ENCODE results near the gene RPL29.

Gene RPL29

GRCh38 chr3:52025453-52025852 is 29.8 kb upstream of the RPL29 start:
- DNase-seq = no peak

DNA sequence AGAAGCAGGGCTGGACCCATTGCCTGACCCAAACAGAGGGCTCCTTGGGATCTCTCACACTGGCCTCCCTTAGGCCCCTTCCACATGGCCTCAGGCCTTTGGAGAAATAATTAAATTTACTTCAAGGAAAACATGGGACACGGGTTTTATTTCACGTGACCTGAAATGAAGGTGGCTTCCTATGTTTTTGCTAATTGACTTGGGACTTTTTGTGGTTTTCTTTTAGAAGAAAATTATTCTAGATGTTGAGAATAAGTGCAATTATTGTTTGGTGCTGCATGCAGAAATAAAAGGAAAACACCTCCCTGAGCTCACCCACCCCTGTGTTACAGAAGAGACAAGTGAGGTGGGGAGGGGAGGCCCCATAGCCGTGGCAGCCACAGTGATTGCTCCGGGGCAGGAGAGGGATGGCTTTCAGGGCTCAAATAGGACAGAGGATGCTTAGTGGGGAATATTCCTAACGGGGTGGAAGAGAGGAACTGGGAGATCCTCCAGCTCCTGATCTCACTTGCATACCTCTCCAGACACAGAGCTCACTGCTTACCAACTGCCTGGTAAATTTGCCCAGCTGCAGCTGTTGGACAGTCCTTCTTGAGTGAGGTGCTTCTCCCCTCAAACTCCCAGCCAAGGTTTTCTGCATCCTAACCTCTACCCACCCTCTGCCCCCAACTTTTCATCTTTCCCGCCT is 29.2 kb upstream of the RPL29 start:
- DNase-seq = no peak

GRCh38 chr3:52023860-52024764 is 28.4 kb upstream of the RPL29 start:
- DNase-seq = no peak

- DNase-seq = no peak
Measured at GRCh38 chr3:52023101-52023770, 27.5 kb upstream of the RPL29 start.

DNA sequence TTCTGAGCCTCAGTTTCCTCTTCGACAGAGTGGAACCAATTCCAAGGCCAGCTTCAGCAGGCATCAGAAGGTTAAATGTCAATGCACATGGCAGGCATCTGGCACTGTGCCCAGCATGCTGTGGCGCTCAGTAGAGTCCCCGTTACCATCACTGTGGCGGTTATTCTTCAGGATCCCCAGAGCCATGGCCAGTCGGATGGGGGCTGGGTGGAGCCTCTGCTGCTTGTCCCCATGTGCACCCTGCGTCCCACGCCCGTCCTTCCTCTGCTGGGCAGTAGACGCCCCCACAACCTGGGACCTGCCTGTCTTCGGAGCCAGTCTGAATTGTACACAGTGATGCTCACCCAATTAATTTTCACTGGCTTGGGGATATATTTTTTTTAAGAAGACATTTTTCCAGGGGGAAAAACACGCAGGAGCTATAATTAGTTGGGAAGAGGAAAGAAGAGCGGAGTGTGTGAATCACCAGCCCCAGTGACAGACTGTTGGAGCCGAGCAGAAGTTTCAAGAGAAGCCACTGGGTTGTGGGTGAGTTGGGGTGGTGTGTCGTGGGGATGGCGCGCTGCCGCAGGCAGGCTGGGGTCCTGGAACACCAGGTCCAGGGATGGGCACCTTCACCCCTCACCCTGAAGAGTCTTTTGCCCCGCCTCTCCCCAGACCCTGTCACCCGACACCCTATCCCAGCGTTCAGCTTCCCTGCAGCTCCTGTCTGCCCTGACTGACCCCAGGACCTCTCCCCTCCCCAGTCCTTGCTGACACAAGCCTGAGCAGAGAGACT is 26.8 kb upstream of the RPL29 start:
- no peak for DNase-seq

GRCh38 chr3:52021489-52022268 is 26.0 kb upstream of the RPL29 start:
- no peak for DNase-seq

DNA sequence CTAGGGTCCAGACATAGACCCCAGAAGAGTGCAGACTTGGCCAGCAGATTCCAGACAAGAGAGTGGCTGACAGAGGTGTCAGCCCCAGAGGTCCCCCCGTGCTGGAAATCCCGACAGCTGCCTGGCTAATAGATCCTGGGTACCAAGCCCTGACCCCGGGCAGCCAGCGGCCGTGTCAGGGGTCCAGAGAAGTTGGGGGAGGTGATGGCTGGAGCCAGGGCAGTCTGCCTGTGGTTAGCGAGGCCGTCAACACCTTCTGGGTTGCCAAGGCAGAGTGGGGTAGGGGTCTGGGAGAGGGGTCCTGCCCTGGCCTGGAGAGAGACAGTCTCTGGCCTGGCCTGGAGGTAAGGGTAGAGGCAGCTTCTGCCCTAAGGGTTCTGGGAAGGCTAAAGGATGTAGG is 25.1 kb upstream of the RPL29 start:
- DNase-seq = no peak

DNA sequence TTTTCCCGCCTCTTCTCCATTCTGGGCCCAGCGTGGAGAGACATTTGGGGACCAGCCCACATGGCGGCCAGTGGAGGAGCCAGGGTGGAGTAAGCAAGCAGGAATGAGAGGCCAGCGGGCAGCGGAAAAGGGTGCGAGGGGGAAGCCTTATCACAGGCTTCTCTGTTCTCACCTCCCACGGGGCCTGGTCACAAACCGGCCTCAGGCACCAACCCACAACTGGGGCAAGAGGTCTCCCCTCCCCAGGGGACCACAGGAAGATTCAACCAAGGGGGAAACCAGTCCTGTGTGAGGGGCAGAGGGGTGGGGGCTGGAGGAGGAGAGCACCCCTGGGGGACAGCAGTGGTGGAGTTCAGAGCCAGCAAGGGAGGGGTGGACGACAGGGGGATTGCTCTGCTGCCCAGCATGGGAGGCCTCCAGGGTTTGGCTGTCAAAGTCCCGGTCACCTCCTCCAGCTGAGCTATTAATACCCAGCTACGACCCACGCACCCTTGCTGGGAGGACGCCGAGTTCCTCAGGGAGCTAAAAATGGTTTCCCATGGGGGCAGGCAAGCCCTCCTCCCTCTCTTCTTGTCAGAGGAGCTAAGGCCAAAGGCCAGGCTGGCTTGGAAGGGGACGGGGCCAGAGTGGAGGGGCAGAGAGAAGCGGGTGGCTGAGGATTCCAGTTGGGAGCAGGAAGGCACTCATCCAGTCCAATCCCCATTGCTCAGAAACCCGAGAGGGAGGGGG is 23.8 kb upstream of the RPL29 start:
- DNase-seq = no peak

GRCh38 chr3:52018319-52019000 is 22.8 kb upstream of the RPL29 start:
- DNase-seq = no peak

GRCh38 chr3:52017586-52017985 is 21.9 kb upstream of the RPL29 start:
- no peak for DNase-seq

GRCh38 chr3:52015438-52016228 is 19.9 kb upstream of the RPL29 start:
- no peak for DNase-seq

DNA sequence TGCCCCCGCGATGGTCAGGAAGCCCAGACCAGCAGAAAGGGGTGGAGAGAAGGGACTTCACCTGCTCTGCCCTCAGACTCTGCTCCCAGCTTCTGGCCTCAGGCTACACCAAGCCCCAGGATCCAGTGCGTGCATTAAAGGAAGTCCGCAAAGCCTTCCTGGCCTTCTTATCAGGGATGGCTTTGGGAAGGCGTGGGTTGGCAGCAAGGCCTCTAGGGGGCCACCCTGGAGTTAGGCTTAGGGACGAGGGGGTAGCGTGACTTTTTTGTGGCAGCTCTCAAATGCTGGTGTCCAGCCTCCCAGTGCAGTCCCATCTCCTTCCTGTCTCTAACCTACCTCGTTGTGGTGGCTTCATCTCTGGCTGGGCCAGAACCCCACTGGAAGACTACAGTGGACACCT is 18.9 kb upstream of the RPL29 start:
- DNase-seq = no peak

DNA sequence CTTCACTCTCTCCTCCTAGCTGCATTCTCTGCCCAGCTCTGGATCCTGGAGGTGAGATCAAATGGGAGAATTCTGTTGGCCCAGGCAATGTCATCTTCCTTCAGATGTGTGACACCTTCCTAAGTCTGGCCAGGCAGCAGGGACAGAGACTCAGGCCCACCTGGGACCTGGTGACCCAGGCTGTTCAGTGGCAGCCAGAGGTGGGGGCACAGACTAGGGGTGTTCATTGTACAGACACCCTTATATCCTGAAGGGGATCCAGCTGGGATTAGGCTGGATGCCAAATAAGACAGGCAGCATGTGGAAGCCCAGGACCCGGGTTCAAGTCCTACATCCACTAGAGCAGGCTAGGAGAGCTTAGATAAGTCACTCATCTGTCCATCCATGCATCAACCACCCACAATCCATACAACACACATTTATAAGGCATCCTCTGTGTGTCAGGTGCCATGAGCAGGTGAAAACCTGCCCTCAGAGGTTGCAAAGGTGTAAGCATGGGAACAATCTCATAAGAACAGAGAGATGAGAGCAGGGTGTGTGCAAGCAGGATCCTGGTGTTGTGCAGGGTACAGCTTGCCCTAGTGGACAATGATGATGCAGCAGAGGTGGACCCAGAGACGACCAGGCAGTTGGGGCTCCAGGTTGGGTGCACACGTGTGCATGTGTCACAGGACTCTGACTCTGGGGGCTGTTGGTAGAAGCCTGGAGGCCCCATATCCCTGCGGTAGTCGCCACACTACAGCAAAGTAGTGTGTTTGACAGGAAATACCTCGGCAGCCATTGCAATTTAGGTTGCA is 18.3 kb upstream of the RPL29 start:
- no peak for DNase-seq

DNA sequence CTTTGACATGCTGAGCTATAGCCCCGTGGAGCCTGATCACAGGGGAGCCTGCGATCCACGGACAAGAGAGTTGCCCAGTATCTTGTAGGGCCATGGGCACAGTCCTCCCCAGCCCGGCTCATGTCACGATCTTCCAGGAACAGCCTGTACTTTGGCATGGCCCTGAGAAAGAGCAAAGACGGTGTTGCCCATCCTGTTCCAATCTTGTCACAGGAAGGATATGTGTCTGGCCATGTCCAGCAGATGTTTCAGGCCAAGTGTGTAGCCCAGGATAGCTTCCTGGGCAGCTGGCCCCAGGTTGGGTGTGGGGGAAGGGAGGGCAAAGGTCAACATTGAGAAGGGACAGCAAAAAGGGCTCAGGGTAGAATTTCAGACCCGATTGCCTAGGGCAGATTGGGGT is 17.0 kb upstream of the RPL29 start:
- DNase-seq = no peak

DNA sequence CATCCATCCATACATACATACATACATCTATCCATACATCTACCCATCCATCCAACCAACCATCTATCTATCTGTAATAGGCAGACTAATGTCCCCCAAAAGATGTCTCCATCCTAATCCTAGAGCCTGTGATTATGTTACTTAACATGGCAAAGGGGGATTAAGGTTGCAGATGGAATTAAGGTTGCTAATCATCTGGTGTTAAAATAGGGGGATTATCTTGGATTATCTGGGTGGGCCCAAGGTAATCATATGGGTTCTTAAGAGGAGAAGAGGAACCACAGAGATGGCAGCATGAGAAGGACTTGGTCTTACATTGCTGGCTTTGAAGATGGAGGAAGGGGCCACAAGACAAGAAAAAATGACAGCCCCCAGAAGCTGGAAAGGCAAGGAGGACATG is 14.7 kb upstream of the RPL29 start:
- no peak for DNase-seq

DNA sequence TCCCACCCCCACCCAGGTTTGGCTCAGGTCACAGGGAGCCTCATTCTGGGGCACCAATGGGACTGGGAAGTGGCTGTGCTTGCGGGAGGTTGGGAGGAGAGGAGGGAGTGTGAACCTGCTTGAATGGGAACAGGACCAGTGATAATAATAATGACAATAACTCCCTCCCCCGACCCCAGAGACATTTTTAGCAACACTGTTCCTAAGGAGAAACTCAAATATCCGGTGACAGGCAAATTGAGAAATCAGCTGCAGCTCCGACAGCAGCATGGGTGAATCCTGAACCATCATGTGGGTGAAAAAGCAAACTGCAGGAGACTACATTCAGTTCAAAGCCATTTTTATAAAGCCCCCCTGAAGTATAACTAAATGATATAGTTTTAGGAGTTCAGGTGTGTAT is 11.6 kb upstream of the RPL29 start:
- no peak for DNase-seq

- DNase-seq = no peak
Measured at GRCh38 chr3:52006820-52007133, 11.1 kb upstream of the RPL29 start.

DNA sequence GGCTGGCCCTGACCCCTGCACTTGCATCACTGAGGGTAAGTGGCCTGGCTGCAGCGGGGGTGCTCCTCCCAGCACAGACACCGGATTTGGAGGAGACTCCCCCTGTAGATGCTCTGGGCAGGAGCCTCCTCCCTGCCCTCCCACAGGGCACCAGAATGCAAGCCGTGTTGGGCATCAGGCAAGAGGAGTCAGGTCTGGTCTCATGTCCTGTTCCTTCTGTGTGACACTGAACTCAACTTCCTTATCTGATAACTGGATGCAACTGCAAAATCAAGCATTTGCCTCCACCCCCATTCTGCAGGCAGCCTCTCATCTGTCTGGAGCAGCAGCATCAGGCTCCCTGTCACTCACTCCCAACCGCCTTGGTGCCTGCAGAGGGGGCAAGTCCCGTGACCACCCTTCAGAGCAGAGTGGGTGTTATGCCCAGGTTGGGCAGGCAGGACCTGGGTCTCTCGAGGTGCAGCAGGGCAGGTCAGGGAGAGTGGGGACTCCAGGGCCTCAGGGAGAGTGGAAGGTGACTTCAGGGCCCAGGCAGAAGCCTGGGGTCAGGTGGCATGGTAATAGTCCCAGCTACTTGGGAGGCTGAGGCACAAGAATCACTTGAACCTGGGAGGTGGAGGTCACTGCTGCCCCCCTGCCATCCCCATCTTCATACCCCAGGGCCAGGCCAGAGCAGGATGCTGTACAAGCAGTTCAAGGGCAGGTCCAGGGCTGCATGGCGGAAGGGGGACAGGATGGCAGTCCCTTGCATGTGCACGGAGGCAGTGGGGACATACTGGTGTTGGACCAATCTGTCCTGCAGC is 10.5 kb upstream of the RPL29 start:
- DNase-seq = no peak

Measured in CD4-positive, alpha-beta T cell treated with Interleukin-1 beta for 1 hour (primary cell).